ENCODE measurements around the gene DYNLRB1.
A peak's percentile ranks its signal among the peaks of the same experiment; 100 is the strongest.
"Not testable (repeated sequence)": the region's sequence is repeated elsewhere in the genome, so short reads cannot be mapped to it uniquely, and the experiment has no call there.

The DYNLRB1 gene

GRCh38 chr20:34512266-34512954 lies 3.8 kb upstream of the DYNLRB1 start:
- no peak for DNase-seq

DNA sequence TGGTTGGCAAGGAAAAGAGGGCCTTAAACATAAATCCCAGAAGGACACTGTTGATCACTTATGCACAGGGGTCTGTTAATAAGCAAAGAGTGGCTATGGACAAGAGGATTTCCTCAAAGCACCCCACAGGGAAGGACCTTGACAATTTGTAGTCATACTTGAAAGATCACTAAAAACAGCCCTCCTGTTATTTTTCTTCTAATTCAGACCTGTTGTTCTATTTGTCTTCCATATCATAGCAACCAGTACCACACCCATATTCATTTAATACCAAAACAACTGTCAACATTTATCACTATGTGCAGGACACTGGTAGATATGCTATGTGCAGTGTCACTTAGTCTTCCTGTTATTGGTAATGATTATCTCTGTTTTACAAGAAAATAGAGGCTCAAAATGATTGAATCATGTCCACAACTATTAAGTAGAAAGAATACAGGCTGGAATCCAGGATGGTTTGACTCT lies 3.2 kb upstream of the DYNLRB1 start:
- DNase-seq, result no peak

DNA sequence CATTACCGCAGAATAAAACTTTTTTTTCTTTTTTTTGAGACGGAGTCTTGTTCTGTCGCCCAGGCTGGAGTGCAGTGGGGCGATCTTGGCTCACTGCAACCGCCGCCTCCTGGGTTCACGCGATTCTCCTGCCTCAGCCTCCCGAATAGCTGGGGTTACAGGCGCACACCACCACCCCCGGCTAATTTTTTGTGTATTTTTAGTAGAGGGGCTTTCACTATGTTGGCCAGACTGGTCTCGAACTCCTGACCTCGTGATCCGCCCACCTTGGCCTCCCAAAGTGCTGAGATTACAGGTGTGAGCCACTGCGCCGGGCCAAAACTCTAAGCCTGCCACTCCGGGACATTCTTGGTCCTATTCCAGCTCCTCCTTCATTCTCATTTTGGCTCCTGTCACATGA lies 2.2 kb upstream of the DYNLRB1 start:
- DNase-seq, result not testable (repeated sequence)

- DNase-seq, result no peak
Measured at GRCh38 chr20:34514897-34515483, 1.2 kb upstream of the DYNLRB1 start.

GRCh38 chr20:34515484-34516246 lies 557 bp upstream of the DYNLRB1 start:
- DNase-seq, result peak; percentile 67 to 75

DNA sequence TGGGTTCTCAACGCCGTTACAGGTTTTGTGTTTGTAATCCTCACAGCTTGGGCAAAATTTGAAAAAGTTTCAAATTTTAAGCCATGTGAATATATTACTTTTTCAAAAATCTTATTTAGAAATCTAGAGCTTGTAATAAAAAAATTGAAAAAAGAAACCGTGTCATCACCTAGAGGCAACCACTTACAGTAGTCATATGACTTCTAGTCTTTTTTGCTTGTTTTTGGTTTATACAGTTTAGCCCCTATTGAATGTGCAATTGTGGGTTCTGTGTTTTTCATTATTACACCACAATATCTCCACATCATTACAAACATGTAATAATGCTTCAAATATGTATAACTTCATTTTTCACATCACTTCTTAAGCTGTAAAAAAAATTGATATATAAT lies 888 bp downstream of the DYNLRB1 start:
- no peak for DNase-seq

DNA sequence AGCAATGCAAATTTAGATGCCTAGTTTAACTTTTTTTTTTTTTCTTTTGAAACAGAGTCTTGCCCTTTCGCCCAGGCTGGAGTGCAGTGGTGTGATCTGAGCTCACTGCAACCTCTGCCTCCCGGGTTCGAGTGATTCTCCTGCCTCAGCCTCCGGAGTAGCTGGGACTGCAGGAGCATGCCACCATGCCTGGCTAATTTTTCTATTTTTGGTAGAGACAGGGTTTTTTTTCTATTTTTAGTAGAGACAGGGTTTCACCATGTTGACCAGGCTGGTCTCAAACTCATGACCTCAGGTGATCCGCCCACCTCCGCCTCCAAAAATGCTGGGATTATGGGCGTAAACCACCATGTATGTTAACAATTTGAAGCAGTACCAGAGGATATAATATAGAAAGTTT lies 2.6 kb downstream of the DYNLRB1 start:
- DNase-seq, result not testable (repeated sequence)

GRCh38 chr20:34519841-34520240 lies 3.6 kb downstream of the DYNLRB1 start:
- DNase-seq, result not testable (repeated sequence)

DNA sequence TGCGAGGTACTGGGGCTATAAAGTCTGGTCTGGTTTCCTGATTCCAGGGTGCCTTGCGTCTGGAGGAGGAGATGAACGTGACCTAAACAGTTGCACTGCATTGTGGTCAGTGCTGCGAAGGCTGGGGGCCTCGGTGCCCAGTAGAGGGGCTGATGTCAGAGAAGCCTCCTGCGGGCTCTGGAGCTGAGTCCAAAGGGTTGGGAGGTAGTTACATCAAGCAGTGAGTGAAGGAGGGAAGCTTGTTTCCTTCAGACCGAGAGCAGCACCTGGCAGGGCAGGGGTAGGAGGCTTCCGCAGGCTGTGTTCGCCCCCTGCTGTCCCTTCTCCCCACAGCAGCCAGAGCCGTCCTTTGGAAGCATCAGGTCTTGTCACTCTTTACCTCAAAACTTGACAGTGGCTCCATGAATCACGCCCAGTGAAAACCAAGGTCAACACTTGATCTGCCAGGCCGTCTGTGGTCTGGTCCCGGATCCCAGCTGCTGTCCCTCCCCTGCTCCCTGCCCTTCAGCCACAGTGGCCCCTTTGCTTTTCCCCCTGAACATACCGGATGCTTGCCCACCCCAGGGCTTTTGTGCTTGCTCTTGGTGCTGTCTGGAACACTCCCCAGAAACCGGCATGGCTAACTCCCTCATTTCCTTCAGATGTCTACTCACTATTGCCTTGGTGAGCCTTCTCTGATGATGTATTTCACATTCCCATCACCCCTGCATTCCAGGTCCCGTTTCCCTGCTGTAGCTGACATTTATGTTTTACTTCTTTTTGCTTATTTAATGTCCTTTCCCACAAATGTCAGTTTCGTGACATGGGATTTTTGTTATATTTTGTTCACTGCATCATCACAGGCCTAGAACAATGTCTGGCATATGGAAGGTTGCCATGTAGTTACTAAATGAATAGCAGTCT lies 7.0 kb downstream of the DYNLRB1 start:
- DNase-seq, result peak; percentile 55 to 69

DNA sequence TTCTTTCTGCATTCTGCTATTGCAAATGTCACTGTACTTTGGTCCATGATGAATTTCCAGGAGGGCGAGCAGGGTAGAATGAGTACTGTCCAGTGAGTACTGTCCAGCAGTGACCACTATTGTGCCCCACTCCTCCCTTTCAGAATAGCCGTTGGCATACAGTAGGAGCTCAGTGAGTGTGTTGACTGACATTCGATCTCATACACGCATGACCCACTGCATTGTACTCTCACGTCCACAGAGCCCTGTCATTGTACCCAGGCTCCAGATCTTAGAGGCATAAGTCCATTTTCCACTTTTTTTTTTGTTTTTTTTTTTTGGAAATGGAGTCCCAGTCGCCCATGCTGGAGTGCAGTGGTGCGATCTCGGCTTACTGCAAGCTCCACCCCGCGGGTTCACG lies 8.2 kb downstream of the DYNLRB1 start:
- DNase-seq, result no peak

DNA sequence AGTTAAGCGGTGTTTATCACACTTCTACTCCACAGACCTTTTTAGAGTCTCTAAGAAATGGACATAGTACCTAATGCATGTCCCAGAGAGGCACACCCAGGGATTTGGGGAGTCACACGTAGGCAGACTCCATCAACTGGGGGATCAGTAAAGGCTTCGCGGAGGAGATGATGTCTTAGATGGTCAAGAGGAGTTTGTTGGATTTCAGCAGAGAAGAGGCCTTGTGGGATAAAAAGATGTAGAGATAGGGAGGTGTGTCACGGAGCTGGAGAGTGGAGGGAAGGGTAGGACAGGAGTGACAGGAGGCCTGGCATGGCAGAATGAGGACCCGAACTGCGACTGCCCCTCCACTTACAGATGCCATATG lies 9.1 kb downstream of the DYNLRB1 start:
- DNase-seq, result no peak

GRCh38 chr20:34525709-34526416 lies 9.6 kb downstream of the DYNLRB1 start:
- no peak for DNase-seq

GRCh38 chr20:34526466-34526865 lies 10.2 kb downstream of the DYNLRB1 start:
- no peak for DNase-seq

GRCh38 chr20:34527016-34527415 lies 10.8 kb downstream of the DYNLRB1 start:
- no peak for DNase-seq

- DNase-seq, result no peak
Measured at GRCh38 chr20:34528921-34529297, 12.7 kb downstream of the DYNLRB1 start.

DNA sequence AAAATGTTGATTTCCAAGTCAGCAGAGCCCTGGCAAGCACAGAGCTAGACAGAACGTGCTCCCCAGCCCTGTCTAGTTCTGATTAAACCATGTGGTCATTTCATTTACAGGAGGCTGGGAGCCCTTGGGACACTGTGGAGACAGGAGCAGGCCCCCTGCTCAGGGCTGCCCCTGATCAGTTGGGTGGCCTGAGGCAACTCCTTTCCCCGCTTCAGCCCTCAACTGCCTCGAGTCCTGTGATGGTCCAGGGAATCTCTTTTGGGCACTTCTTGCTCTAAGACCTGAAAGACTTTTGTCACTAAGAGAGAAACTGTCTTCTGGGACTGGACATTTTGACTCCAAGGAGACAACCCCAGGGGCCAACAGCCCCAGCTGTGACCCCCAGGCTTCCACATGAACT lies 13.5 kb downstream of the DYNLRB1 start:
- no peak for DNase-seq

GRCh38 chr20:34530342-34530741 lies 14.1 kb downstream of the DYNLRB1 start:
- no peak for DNase-seq

DNA sequence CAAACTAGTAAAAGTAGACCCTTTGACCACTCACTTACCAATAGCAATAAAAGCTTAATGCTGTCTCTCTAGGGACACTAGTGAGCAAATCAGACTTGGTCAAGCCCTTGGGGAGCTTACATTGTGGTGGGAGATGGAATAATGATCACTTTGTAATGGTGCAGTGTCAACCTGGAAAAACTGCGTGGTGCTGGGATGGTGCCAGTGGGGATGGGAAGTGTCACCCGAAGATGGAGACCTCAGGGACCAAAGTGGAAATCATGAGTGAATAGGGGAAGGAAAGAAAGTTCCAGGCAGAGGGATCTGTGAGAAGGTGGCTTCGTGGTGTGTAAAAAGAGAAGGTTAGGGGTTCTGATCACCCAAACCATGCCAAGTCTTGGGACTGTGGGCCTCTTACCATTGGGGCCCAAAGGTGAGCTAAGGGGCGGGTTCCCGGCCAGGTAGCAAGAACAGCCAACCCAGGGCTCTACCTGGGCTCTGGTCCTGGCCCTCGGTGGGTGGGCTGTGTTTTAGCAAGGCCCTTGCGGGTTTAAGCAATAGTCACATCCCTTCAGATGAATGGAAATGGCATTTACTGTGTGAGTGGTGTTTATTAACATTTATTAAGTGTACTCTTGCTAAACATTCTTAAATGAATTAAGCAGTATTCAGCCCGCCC lies 15.5 kb downstream of the DYNLRB1 start:
- DNase-seq, result no peak

DNA sequence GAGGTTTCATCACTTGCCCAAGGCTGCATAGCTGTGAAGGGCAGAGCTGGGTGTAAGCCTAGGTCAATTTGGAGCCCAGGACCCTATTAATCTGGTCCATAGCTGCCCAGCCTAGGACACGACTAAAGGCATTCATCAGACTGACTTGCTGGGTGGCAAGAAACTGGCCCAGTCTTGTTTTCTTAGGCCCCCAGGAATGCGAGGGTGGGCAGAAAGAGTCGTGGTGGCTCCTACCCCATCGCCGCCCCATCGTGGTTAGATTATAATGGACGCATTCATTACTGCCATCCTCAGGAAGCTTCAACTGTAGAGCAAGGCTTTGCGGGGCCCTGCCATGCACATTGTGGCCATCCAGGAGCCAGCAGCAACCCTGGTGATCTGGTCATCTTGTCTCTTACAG lies 16.1 kb downstream of the DYNLRB1 start:
- no peak for DNase-seq

- DNase-seq, result no peak
Measured at GRCh38 chr20:34532756-34533155, 16.5 kb downstream of the DYNLRB1 start.

GRCh38 chr20:34534391-34535165 lies 18.4 kb downstream of the DYNLRB1 start:
- DNase-seq, result no peak

All from activated CD4-positive, alpha-beta T cell treated with anti-CD3 and anti-CD28 coated beads, Interleukin-2, amount 50 U/mL, for 48 hours (primary cell).